Measurements from ENCODE around the gene SPC24. TPM values are rescaled to one million over a fixed set of nuclear protein-coding genes. Genes with fewer than 3 reads are reported as not detected.

Gene SPC24
- total and polyA plus RNA-seq, 2 donors (not counting 1 experiment from before 2014, with no cell fraction given) = 0.12 to 0.15 TPM

DNA sequence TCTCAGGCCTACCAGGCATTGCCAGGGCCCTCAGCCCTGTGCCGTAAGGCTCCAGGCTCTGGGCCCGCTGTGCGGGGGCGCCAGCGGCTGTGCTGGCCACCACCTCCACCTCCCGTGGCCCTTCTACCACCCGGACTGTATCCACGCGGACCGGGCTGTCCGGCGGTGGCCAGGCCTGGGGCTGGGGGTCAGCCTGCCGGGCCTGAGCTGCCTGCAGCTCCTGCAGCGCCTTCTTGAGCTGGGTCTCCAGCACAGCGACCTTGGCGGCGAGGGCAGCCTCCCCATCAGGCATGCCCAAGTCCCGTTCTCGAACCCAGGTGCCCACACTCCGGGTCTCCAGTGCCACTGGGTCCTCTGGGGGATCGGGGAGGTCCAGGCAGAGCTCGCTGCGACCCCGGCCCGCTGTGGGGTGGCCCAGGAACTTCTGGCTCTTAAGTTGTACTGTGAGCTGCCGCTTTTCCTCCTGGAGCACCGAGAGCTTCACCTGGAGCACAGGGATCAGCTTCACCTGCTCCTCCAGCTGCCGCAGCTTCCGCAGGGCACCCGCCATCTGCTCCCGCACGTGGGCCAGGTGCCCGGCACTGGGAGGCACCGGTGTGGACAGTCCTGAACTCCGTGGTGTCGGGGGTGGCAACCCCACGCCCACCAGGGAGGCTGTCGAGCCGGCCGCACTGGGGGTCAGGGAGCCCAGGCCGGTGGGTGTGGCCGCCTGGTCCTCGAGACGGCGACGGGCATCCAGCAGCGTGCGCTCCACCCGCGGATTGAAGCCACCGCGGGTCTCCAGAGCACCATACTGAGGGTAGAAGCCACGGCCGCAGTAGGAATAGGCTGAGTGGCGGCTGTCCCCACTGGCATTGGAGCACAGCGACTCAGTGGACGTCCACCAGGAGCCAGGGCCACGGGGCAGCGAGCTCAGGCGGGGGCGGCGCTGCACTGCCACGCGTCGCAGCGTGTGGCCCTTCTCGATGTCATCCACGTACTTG, 37.7 kb upstream of the SPC24 start:
- Mint-ChIP-seq H3K9me3 (ENCODE audit: insufficient read depth) (no peaks in the 10 kb centered on the region), H3K4me1 (peaks cover 18% of the 10 kb centered on the region), H3K27me3 (peaks cover 11% of the 10 kb centered on the region), H3K27ac (no peak overlapping the region), H3K4me3 (no peak overlapping the region)
- no peak overlapping the region for H3K27ac ChIP-seq (ENCODE audit: low read length in 2 of 2)
- H3K4me1 ChIP-seq (ENCODE audit: control insufficient read depth in 2 of 2, insufficient read depth in 2 of 2, low read length in 2 of 2) = peaks cover 18 to 30% of the 10 kb centered on the region in 2 donors
- DNase-seq (no peak), ATAC-seq (ENCODE audit: low read depth) (no peak)
- POLR2A ChIA-PET = interaction anchor here (0.7 kb wide), 1 partner anchor 10 kb away, joined by 9 read pairs; no protein-coding TSS in a partner anchor
- H3K79me2 ChIP-seq (ENCODE audit: control insufficient read depth, insufficient read depth, low read length) = no peaks in the 10 kb centered on the region
- H3K4me3 ChIP-seq (ENCODE audit: control extremely low read depth in 1 of 5, extremely low read depth in 1 of 5, insufficient read depth in 1 of 5, low read depth in 2 of 5, low read length in 4 of 5) = no peak overlapping the region
- WGBS (ENCODE audit: insufficient coverage) = 98% methylated on average over 68 of the region's 68 CpGs
- intact Hi-C loops (cut with micrococcal nuclease) = no loop called here
- peaks cover 0 to 22% (median 2%) of the 10 kb centered on the region in 3 donors for H3K9me3 ChIP-seq (ENCODE audit: control extremely low read depth in 1 of 3, control insufficient read depth in 2 of 3, insufficient read depth in 1 of 3, low read length in 2 of 3)
- H3K9ac ChIP-seq (ENCODE audit: low read length) = no peak overlapping the region
- TF ChIP-seq CTCF (IDR thresholded peaks at IDR 0.05) = no peak
- no peak for TF ChIP-seq EZH2 (IDR thresholded peaks at IDR 0.05; ENCODE audit: borderline replicate concordance, insufficient read depth, low read depth, low read length, poor library complexity, severe bottlenecking)
- CTCF ChIA-PET = interaction anchor here (0.5 kb wide), 1 partner anchor 53 kb away, joined by 4 read pairs; no protein-coding TSS in a partner anchor
- H3K4me2 ChIP-seq (replicated peaks; ENCODE audit: low read depth, low read length, poor library complexity, severe bottlenecking) = no peak overlapping the region
- no peaks in the 10 kb centered on the region for H4K20me1 ChIP-seq (ENCODE audit: control insufficient read depth, insufficient read depth, low read length, poor library complexity, severe bottlenecking)
- H2AFZ ChIP-seq (ENCODE audit: insufficient read depth, low read depth, low read length, poor library complexity, severe bottlenecking) = no peak overlapping the region
- H3K36me3 ChIP-seq (replicated peaks in 1 of 2; ENCODE audit: control extremely low read depth in 1 of 2, control insufficient read depth in 1 of 2, extremely low read depth in 1 of 2, insufficient read depth in 2 of 2, low read length in 1 of 2) = no peaks in the 10 kb centered on the region
- H3K27me3 ChIP-seq (replicated peaks in 1 of 4; ENCODE audit: control extremely low read depth in 1 of 4, control insufficient read depth in 3 of 4, insufficient read depth in 4 of 4, low read length in 3 of 4) = peaks cover 0 to 42% (median 8%) of the 10 kb centered on the region in 4 experiments

All from B cell (primary cell).